KMS-11 (cell line): ENCODE measurements around the gene SNX14.

Experiments used
- H2AFZ ChIP-seq: fragments of 200-600 bp; sonication (generic); 2 replicates; pipeline ENCODE4 v1.6.1; 2016; ENCODE audit warnings: antibody characterized with exemption, mixed run types, low read depth
- H3K27ac ChIP-seq: fragments of 200-600 bp; sonication (generic); 2 replicates; pipeline ENCODE4 v1.6.1; 2016; ENCODE audit warnings: mild to moderate bottlenecking, mixed run types
- H3K27me3 ChIP-seq: fragments of 200-600 bp; sonication (generic); 2 replicates; pipeline ENCODE4 v1.6.1; 2017; ENCODE audit warnings: mild to moderate bottlenecking, low read depth, mixed run types, moderate library complexity; ENCODE audit not compliant: insufficient read depth
- H3K36me3 ChIP-seq: fragments of 200-600 bp; sonication (generic); 2 replicates; pipeline ENCODE4 v1.6.1; 2017; ENCODE audit warnings: mild to moderate bottlenecking, mixed run types; ENCODE audit not compliant: insufficient read depth
- H3K4me1 ChIP-seq: fragments of 200-600 bp; sonication (generic); 2 replicates; pipeline ENCODE4 v1.6.1; 2016; ENCODE audit warnings: mild to moderate bottlenecking, low read depth, mixed run types; ENCODE audit not compliant: poor library complexity, severe bottlenecking
- H3K4me2 ChIP-seq: fragments of 200-600 bp; sonication (generic); 2 replicates; pipeline ENCODE4 v1.7.0; 2016; ENCODE audit warnings: mild to moderate bottlenecking, mixed run types
- H3K4me3 ChIP-seq: fragments of 200-600 bp; sonication (generic); IDR thresholded peaks from 2 replicates; pipeline ENCODE4 v1.6.1; 2017; ENCODE audit warnings: low read depth, low read length, mixed read lengths; ENCODE audit not compliant: insufficient read depth
- H3K79me2 ChIP-seq: fragments of 200-600 bp; sonication (generic); 2 replicates; pipeline ENCODE4 v1.6.1; 2016; ENCODE audit warnings: low read depth, mixed run types; ENCODE audit not compliant: insufficient read depth
- H3K9ac ChIP-seq: fragments of 200-600 bp; sonication (generic); 2 replicates; pipeline ENCODE4 v1.6.1; 2016; ENCODE audit warnings: mild to moderate bottlenecking, mixed run types
- H4K20me1 ChIP-seq: fragments of 200-600 bp; sonication (generic); 2 replicates; pipeline ENCODE4 v1.6.1; 2016; ENCODE audit warnings: mild to moderate bottlenecking, mixed run types; ENCODE audit not compliant: insufficient read depth
- TF ChIP-seq, protein P1 (sequence below): fragments of 200-600 bp; sonication (generic); conservative IDR thresholded peaks from 2 replicates; pipeline ENCODE4 v1.6.1; 2017; ENCODE audit warnings: low read depth, mild to moderate bottlenecking, antibody characterized with exemption, low read length, moderate library complexity, mixed read lengths

SNX14 gene

DNA sequence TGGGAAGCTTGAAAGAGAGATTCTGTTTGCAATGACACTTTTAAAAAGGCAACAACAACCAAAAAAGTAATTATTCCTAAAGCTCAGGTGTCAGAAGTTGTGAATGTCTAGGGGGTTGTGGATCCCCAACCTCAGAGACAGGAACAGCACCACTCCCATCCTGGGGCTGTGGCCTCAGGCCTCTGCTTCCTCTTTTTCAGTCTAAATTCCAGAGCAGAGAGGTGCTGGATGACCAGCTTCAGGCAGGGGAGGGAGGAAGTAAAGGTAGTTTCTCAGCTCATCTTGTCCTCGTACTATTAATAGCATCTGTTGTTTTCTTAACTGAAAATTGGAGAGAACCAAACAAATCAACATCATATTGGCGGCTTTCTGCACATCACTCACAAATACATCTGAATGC, 135.5 kb downstream of the SNX14 start:
- Histone ChIP-seq H4K20me1 (no peaks in the 10 kb centered on the region), H3K4me2 (peak overlapping the region; percentile 17; the same call in 1 of the 2 replicates), H3K9ac (no peak overlapping the region), H3K79me2 (no peaks in the 10 kb centered on the region), H3K4me3 (no peak overlapping the region), H3K27me3 (no peaks in the 10 kb centered on the region), H3K27ac (no peak overlapping the region), H2AFZ (no peak overlapping the region), H3K4me1 (peaks cover 54% of the 10 kb centered on the region), H3K36me3 (no peaks in the 10 kb centered on the region)
- TF ChIP-seq, protein P1, sequence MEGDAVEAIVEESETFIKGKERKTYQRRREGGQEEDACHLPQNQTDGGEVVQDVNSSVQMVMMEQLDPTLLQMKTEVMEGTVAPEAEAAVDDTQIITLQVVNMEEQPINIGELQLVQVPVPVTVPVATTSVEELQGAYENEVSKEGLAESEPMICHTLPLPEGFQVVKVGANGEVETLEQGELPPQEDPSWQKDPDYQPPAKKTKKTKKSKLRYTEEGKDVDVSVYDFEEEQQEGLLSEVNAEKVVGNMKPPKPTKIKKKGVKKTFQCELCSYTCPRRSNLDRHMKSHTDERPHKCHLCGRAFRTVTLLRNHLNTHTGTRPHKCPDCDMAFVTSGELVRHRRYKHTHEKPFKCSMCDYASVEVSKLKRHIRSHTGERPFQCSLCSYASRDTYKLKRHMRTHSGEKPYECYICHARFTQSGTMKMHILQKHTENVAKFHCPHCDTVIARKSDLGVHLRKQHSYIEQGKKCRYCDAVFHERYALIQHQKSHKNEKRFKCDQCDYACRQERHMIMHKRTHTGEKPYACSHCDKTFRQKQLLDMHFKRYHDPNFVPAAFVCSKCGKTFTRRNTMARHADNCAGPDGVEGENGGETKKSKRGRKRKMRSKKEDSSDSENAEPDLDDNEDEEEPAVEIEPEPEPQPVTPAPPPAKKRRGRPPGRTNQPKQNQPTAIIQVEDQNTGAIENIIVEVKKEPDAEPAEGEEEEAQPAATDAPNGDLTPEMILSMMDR, result no peak

DNA sequence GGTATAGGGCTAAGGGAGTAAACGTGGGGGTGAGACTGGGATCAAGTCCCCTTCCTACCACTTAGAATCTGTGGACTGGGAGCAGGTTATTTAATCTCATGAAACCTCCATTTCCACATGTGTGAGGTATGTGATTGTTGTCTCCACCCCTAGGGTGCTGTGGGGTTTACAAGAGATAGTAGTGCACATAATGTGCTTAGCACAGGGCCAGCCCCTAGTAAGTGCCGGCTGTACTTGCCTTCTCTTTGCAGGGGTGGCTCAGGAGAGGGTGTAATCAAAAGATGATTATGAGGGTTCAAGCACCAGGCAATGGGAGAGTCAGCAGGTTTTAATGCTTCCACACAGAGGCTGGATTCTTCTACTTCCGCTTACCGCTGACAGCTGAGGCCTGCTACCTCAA, 136.9 kb downstream of the SNX14 start:
- TF ChIP-seq, protein P1, result no peak
- Histone ChIP-seq H3K36me3 (no peaks in the 10 kb centered on the region), H2AFZ (no peak overlapping the region), H3K4me2 (no peak overlapping the region), H3K27me3 (no peaks in the 10 kb centered on the region), H3K4me3 (no peak overlapping the region), H3K27ac (no peak overlapping the region), H3K9ac (no peak overlapping the region), H3K4me1 (peaks cover 42% of the 10 kb centered on the region), H4K20me1 (no peaks in the 10 kb centered on the region), H3K79me2 (no peaks in the 10 kb centered on the region)
